Measurements from ENCODE around the gene VSIG4. TPM values are rescaled to one million over a fixed set of nuclear protein-coding genes. Genes with fewer than 3 reads are reported as not detected.

The VSIG4 gene
- total RNA-seq, 1 experiment from 2014 or later: not detected

DNA sequence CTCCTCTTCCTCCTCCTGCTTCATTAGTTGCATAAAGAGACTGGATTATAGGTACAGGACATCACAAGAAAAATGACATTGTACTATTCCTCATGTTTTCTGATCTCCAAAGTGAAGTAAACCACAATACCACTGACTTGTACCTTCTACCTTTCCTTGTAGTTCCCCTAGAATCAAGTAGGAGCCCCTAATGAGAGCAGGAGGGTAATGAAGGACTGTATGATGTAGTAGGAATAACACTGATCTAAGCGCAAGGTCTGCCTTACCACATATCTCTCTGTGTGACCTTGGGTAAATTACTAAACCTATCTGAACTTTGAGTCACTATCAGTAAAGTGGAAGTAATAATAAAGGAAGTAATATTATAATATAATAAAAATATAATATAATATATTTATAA is 3.6 kb downstream of the VSIG4 start:
- TF ChIP-seq, protein P1, sequence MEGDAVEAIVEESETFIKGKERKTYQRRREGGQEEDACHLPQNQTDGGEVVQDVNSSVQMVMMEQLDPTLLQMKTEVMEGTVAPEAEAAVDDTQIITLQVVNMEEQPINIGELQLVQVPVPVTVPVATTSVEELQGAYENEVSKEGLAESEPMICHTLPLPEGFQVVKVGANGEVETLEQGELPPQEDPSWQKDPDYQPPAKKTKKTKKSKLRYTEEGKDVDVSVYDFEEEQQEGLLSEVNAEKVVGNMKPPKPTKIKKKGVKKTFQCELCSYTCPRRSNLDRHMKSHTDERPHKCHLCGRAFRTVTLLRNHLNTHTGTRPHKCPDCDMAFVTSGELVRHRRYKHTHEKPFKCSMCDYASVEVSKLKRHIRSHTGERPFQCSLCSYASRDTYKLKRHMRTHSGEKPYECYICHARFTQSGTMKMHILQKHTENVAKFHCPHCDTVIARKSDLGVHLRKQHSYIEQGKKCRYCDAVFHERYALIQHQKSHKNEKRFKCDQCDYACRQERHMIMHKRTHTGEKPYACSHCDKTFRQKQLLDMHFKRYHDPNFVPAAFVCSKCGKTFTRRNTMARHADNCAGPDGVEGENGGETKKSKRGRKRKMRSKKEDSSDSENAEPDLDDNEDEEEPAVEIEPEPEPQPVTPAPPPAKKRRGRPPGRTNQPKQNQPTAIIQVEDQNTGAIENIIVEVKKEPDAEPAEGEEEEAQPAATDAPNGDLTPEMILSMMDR (IDR thresholded peaks at IDR 0.05; ENCODE audit: insufficient read depth in 1 of 2, low read depth in 1 of 2, low read length in 1 of 2, severe bottlenecking in 1 of 2, unreplicated experiment in 1 of 2): no peak
- H3K4me3 ChIP-seq (ENCODE audit: low read depth, low read length): no peak overlapping the region
- no peaks in the 10 kb centered on the region for H3K9me3 ChIP-seq
- DNase-seq: no peak
- no peaks in the 10 kb centered on the region for H3K36me3 ChIP-seq (ENCODE audit: control insufficient read depth, insufficient read depth, low read length)
- H3K9me3 Mint-ChIP-seq (ENCODE audit: unreplicated experiment): no peaks in the 10 kb centered on the region
- no peaks in the 10 kb centered on the region for H3K27me3 Mint-ChIP-seq (ENCODE audit: insufficient read depth, unreplicated experiment)
- H3K36me3 Mint-ChIP-seq (ENCODE audit: insufficient read depth, unreplicated experiment): no peaks in the 10 kb centered on the region
- H3K4me1 Mint-ChIP-seq (ENCODE audit: low read depth, unreplicated experiment): no peaks in the 10 kb centered on the region
- H3K27me3 ChIP-seq (replicated peaks; ENCODE audit: control insufficient read depth, insufficient read depth, low read length): no peaks in the 10 kb centered on the region
- intact Hi-C loops (cut with micrococcal nuclease; ENCODE audit: unreplicated experiment): no loop called here
- no peak overlapping the region for H3K27ac Mint-ChIP-seq (ENCODE audit: unreplicated experiment)
- CTCF ChIA-PET: no interaction called here
- BruUV-seq (replicated peaks): no TSS peak
- no peaks in the 10 kb centered on the region for H3K4me1 ChIP-seq
- POLR2A ChIA-PET: no interaction called here
- H3K4me3 Mint-ChIP-seq (ENCODE audit: unreplicated experiment): no peak overlapping the region

- no peak overlapping the region for H3K4me3 ChIP-seq (ENCODE audit: low read depth, low read length)
- no peak overlapping the region for H3K27ac Mint-ChIP-seq (ENCODE audit: unreplicated experiment)
- TF ChIP-seq, protein P1 (IDR thresholded peaks at IDR 0.05; ENCODE audit: insufficient read depth in 1 of 2, low read depth in 1 of 2, low read length in 1 of 2, severe bottlenecking in 1 of 2, unreplicated experiment in 1 of 2): no peak
- H3K27me3 Mint-ChIP-seq (ENCODE audit: insufficient read depth, unreplicated experiment): no peaks in the 10 kb centered on the region
- ChIA-PET CTCF (no interaction called here), POLR2A (no interaction called here)
- H3K4me1 Mint-ChIP-seq (ENCODE audit: low read depth, unreplicated experiment): no peaks in the 10 kb centered on the region
- no peaks in the 10 kb centered on the region for H3K36me3 Mint-ChIP-seq (ENCODE audit: insufficient read depth, unreplicated experiment)
- no peak overlapping the region for H3K4me3 Mint-ChIP-seq (ENCODE audit: unreplicated experiment)
- no peaks in the 10 kb centered on the region for H3K36me3 ChIP-seq (ENCODE audit: control insufficient read depth, insufficient read depth, low read length)
- H3K27me3 ChIP-seq (replicated peaks; ENCODE audit: control insufficient read depth, insufficient read depth, low read length): no peaks in the 10 kb centered on the region
- DNase-seq: no peak
- H3K9me3 Mint-ChIP-seq (ENCODE audit: unreplicated experiment): no peaks in the 10 kb centered on the region
- H3K4me1 ChIP-seq: no peaks in the 10 kb centered on the region
- intact Hi-C loops (cut with micrococcal nuclease; ENCODE audit: unreplicated experiment): no loop called here
- H3K9me3 ChIP-seq: no peaks in the 10 kb centered on the region
- BruUV-seq (replicated peaks): no TSS peak
These were observed 4.2 kb downstream of the VSIG4 start for GRCh38 chrX:66035667-66036066.

GRCh38 chrX:66030505-66031317 is 9.2 kb downstream of the VSIG4 start:
- ChIA-PET POLR2A (no interaction called here), CTCF (no interaction called here)

More at GRCh38 chrX:66030505-66031317, 9.2 kb downstream of the VSIG4 start:
- Mint-ChIP-seq H3K4me3 (ENCODE audit: unreplicated experiment) (no peak overlapping the region), H3K27ac (ENCODE audit: unreplicated experiment) (no peak overlapping the region), H3K4me1 (ENCODE audit: low read depth, unreplicated experiment) (no peaks in the 10 kb centered on the region), H3K9me3 (ENCODE audit: unreplicated experiment) (no peaks in the 10 kb centered on the region), H3K27me3 (ENCODE audit: insufficient read depth, unreplicated experiment) (no peaks in the 10 kb centered on the region), H3K36me3 (ENCODE audit: insufficient read depth, unreplicated experiment) (no peaks in the 10 kb centered on the region)
- intact Hi-C loops (cut with micrococcal nuclease; ENCODE audit: unreplicated experiment): no loop called here
- Histone ChIP-seq H3K27me3 (replicated peaks; ENCODE audit: control insufficient read depth, insufficient read depth, low read length) (no peaks in the 10 kb centered on the region), H3K4me3 (ENCODE audit: low read depth, low read length) (no peak overlapping the region), H3K9me3 (no peaks in the 10 kb centered on the region), H3K36me3 (ENCODE audit: control insufficient read depth, insufficient read depth, low read length) (no peaks in the 10 kb centered on the region), H3K4me1 (no peaks in the 10 kb centered on the region)
- BruUV-seq (replicated peaks): no TSS peak
- TF ChIP-seq, protein P1 (IDR thresholded peaks at IDR 0.05; ENCODE audit: insufficient read depth in 1 of 2, low read depth in 1 of 2, low read length in 1 of 2, severe bottlenecking in 1 of 2, unreplicated experiment in 1 of 2): no peak
- no peak for DNase-seq
